Fibroblast of lung (primary cell): Measurements from ENCODE around the gene NABP1. TPM values are rescaled to one million over a fixed set of nuclear protein-coding genes. Genes with fewer than 3 reads are reported as not detected.

Source experiments
- DNase-seq, 2 donors: peaks; one replicate each; pipeline versions ENCODE4 v3.0.0 to v3.0.0-alpha.2; 2010; ENCODE audit warnings: low read depth in 2 of 2
- H2AFZ ChIP-seq: 2 replicates; pipeline ENCODE4 v1.5.1; 2012; ENCODE audit warnings: low read length, control low read depth, inconsistent platforms
- H3K27ac ChIP-seq: 2 replicates; pipeline ENCODE4 v1.5.1; 2011; ENCODE audit warnings: low read length, control low read depth; ENCODE audit not compliant: insufficient read depth
- H3K27me3 ChIP-seq: 2 replicates; pipeline ENCODE4 v1.5.1; 2011; ENCODE audit warnings: mild to moderate bottlenecking, low read length; ENCODE audit not compliant: control insufficient read depth, insufficient read depth
- H3K36me3 ChIP-seq: 2 replicates; pipeline ENCODE4 v1.5.1; 2011; ENCODE audit warnings: low read length; ENCODE audit not compliant: control insufficient read depth, insufficient read depth
- H3K4me1 ChIP-seq: 2 replicates; pipeline ENCODE4 v1.5.1; 2011; ENCODE audit warnings: low read length; ENCODE audit not compliant: control insufficient read depth, insufficient read depth; ENCODE audit errors: extremely low read depth
- H3K4me2 ChIP-seq: 2 replicates; pipeline ENCODE4 v1.5.1; 2011; ENCODE audit warnings: low read length, control low read depth; ENCODE audit not compliant: insufficient read depth; ENCODE audit errors: extremely low read depth
- H3K4me3 ChIP-seq, 4 experiments: fragments of 200-600 bp in 1 of 4; sonication (generic) in 1 of 4; replicated peaks in 1 of 4; 2 replicates each; pipeline ENCODE4 v1.5.1; 2011 to 2016; ENCODE audit warnings: low read length in 4 of 4, low read depth in 3 of 4, mild to moderate bottlenecking in 3 of 4, control low read depth in 2 of 4, inconsistent platforms in 1 of 4, mixed read lengths in 1 of 4; ENCODE audit not compliant: insufficient read depth in 1 of 4; ENCODE audit errors: control extremely low read depth in 1 of 4
- H3K79me2 ChIP-seq: 2 replicates; pipeline ENCODE4 v1.5.1; 2012; ENCODE audit warnings: mild to moderate bottlenecking, low read length, inconsistent platforms; ENCODE audit not compliant: control insufficient read depth, insufficient read depth
- H3K9ac ChIP-seq: 2 replicates; pipeline ENCODE4 v1.5.1; 2011; ENCODE audit warnings: mild to moderate bottlenecking, low read length, control low read depth; ENCODE audit not compliant: insufficient read depth
- H3K9me3 ChIP-seq: 2 replicates; pipeline ENCODE4 v1.5.1; 2012; ENCODE audit warnings: low read depth, low read length; ENCODE audit not compliant: control insufficient read depth, insufficient read depth
- H4K20me1 ChIP-seq: 2 replicates; pipeline ENCODE4 v1.5.1; 2011; ENCODE audit warnings: low read length; ENCODE audit not compliant: control insufficient read depth, insufficient read depth; ENCODE audit errors: extremely low read depth
- EZH2 ChIP-seq: IDR thresholded peaks from 2 replicates; pipeline ENCODE4 v1.5.1; 2012; ENCODE audit warnings: low read length, control low read depth, mild to moderate bottlenecking; ENCODE audit errors: missing control alignments
- polyA plus RNA-seq, 2 donors: library from polyadenylated mRNA; depleted of rRNA in 1 of 2; stranded (reverse) in 1 of 2; unstranded in 1 of 2; fragments of >200 nt; gene quantifications; 2 replicates each; pipeline ENCODE4 v1.2.1, GENCODE V29; 2011 to 2012; ENCODE audit warnings: missing spikeins in 1 of 2
- total RNA-seq: library from RNA; depleted of rRNA; stranded (reverse); fragments of >200 nt; gene quantifications from 2 replicates; pipeline ENCODE4 v1.2.1, GENCODE V29; 2014
- TF ChIP-seq, protein P1 (sequence below), 2 donors: IDR thresholded peaks in 1 of 2; conservative IDR thresholded peaks in 1 of 2; 1 replicate in 1 of 2; 2 replicates in 1 of 2; pipeline ENCODE4 v1.5.1; 2011 to 2012; ENCODE audit warnings: low read length in 2 of 2, control low read depth in 1 of 2, inconsistent platforms in 1 of 2, low read depth in 1 of 2, mild to moderate bottlenecking in 1 of 2

NABP1 gene
- total and polyA plus RNA-seq, 2 donors (not counting 1 experiment from before 2014, with no cell fraction given) = 117 to 123 TPM

DNA sequence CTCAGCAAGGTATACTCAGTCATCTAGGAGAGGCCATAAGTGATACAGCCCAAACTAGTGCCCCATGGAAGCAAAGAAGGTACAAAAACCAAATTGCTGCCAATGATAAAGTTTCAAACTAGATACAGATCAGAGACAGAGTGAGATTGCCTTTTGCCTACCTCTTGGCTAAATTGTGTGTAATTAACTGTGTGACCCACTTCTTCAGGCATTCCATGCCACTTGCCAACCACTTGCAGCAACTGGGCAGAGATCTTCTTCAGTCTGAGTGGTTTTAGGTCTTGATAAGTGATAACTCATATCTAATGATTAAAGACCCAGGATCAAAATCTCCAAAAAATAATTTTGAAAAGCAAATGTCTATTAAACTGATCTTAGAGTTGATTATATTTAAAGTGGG is 21.1 kb upstream of the NABP1 start:
- H3K4me1 ChIP-seq = peaks cover 23% of the 10 kb centered on the region
- H4K20me1 ChIP-seq = no peaks in the 10 kb centered on the region
- H3K4me3 ChIP-seq = no peak overlapping the region
- no peak overlapping the region for H2AFZ ChIP-seq
- H3K36me3 ChIP-seq = no peaks in the 10 kb centered on the region
- H3K27me3 ChIP-seq = no peaks in the 10 kb centered on the region
- no peaks in the 10 kb centered on the region for H3K9me3 ChIP-seq
- H3K9ac ChIP-seq = no peak overlapping the region
- no peak for DNase-seq
- no peaks in the 10 kb centered on the region for H3K79me2 ChIP-seq
- H3K4me2 ChIP-seq = no peak overlapping the region
- peak overlapping the region; percentile 53 for H3K27ac ChIP-seq
- TF ChIP-seq, protein P1, sequence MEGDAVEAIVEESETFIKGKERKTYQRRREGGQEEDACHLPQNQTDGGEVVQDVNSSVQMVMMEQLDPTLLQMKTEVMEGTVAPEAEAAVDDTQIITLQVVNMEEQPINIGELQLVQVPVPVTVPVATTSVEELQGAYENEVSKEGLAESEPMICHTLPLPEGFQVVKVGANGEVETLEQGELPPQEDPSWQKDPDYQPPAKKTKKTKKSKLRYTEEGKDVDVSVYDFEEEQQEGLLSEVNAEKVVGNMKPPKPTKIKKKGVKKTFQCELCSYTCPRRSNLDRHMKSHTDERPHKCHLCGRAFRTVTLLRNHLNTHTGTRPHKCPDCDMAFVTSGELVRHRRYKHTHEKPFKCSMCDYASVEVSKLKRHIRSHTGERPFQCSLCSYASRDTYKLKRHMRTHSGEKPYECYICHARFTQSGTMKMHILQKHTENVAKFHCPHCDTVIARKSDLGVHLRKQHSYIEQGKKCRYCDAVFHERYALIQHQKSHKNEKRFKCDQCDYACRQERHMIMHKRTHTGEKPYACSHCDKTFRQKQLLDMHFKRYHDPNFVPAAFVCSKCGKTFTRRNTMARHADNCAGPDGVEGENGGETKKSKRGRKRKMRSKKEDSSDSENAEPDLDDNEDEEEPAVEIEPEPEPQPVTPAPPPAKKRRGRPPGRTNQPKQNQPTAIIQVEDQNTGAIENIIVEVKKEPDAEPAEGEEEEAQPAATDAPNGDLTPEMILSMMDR (conservative IDR thresholded peaks at IDR 0.05 in 1 of 2, IDR thresholded peaks at IDR 0.05 in 1 of 2; ENCODE audit: low read depth in 1 of 2, low read length in 2 of 2) = no peak
- no peak for TF ChIP-seq EZH2

DNA sequence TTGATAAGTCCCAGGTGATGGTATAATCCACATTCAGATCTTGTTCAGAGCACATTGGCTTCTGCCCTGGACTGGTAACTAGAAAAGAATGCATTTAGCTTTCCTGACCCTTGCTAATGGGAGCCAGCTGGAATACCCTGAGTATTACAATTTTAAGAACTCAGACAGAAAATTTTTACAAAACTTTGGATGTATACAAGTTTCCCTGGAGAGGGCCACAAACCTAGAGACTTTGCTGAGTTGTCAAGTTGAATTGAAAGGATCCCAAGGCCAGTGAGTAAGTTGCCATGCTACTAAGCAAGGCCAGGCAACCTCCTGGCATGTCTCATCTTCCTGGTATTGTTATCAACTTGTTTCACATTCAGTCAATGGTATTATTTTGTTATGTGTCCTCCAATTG is 20.0 kb upstream of the NABP1 start:
- H3K9me3 ChIP-seq = no peaks in the 10 kb centered on the region
- DNase-seq = peak; percentile 72 to 74
- no peaks in the 10 kb centered on the region for H3K79me2 ChIP-seq
- H3K27ac ChIP-seq = peak overlapping the region; percentile 69
- H3K4me2 ChIP-seq = peak overlapping the region; percentile 48
- H2AFZ ChIP-seq = no peak overlapping the region
- no peaks in the 10 kb centered on the region for H3K36me3 ChIP-seq
- no peaks in the 10 kb centered on the region for H4K20me1 ChIP-seq
- TF ChIP-seq EZH2 = no peak
- TF ChIP-seq, protein P1 (conservative IDR thresholded peaks at IDR 0.05 in 1 of 2, IDR thresholded peaks at IDR 0.05 in 1 of 2; ENCODE audit: low read depth in 1 of 2, low read length in 2 of 2) = no peak
- no peak overlapping the region for H3K4me3 ChIP-seq
- H3K4me1 ChIP-seq = peaks cover 23% of the 10 kb centered on the region
- no peaks in the 10 kb centered on the region for H3K27me3 ChIP-seq
- no peak overlapping the region for H3K9ac ChIP-seq

DNA sequence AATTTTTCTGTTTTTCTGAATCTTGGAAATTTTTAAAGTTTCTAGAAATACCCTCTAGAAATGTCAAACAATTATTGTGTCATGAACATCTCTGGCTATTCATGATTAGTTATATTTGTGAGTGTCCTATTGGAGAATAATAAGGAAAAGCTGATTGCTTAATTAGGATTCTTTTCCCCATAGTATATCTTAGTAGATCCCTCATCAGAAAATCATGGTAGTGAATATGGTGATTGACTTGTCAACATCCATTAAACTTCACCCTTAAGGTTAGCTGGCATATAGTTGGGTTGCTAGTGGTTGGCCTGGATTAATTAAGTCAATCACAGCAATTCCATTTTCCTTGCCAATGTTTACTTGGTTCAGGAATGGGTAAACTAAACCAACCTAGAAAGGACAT is 18.7 kb upstream of the NABP1 start:
- Histone ChIP-seq H3K27me3 (no peaks in the 10 kb centered on the region), H3K36me3 (no peaks in the 10 kb centered on the region), H3K4me1 (peaks cover 23% of the 10 kb centered on the region), H3K27ac (no peak overlapping the region), H3K79me2 (no peaks in the 10 kb centered on the region), H4K20me1 (no peaks in the 10 kb centered on the region), H2AFZ (no peak overlapping the region), H3K9ac (no peak overlapping the region), H3K4me2 (no peak overlapping the region), H3K9me3 (no peaks in the 10 kb centered on the region), H3K4me3 (no peak overlapping the region)
- no peak for DNase-seq
- TF ChIP-seq, protein P1 (conservative IDR thresholded peaks at IDR 0.05 in 1 of 2, IDR thresholded peaks at IDR 0.05 in 1 of 2; ENCODE audit: low read depth in 1 of 2, low read length in 2 of 2) = no peak
- no peak for TF ChIP-seq EZH2
